ENCODE results near the gene STAT2.

Gene STAT2

GRCh38 chr12:56298828-56299227 lies 61.1 kb downstream of the STAT2 start:
- Histone ChIP-seq H2AK5ac (ENCODE audit: low read length, severe bottlenecking) (no peak overlapping the region), H3K36me3 (ENCODE audit: control insufficient read depth in 1 of 2, insufficient read depth in 2 of 2, low read depth in 1 of 2, low read length in 2 of 2) (peaks cover 15 to 22% of the 10 kb centered on the region in 2 experiments), H3K18ac (ENCODE audit: low read depth in 1 of 2, low read length in 2 of 2) (no peak overlapping the region), H3K9ac (ENCODE audit: low read length) (peak overlapping the region; percentile 91), H2BK5ac (ENCODE audit: low read depth, low read length, poor library complexity, severe bottlenecking) (no peak overlapping the region), H3K4ac (ENCODE audit: low read depth in 1 of 2, low read length in 2 of 2) (no peak overlapping the region), H3K23ac (ENCODE audit: low read length in 2 of 2) (no peak overlapping the region), H2BK12ac (ENCODE audit: low read length in 2 of 2) (no peak overlapping the region), H2BK15ac (ENCODE audit: low read depth, poor library complexity, severe bottlenecking) (no peak overlapping the region), H3K79me1 (replicated peaks; ENCODE audit: low read length, poor library complexity, severe bottlenecking) (peaks cover 6% of the 10 kb centered on the region), H2AFZ (ENCODE audit: low read depth, low read length) (no peak overlapping the region), H3K4me2 (ENCODE audit: low read length, poor library complexity, severe bottlenecking) (peak overlapping the region; percentile 61), H3K14ac (ENCODE audit: low read length in 2 of 2) (no peak overlapping the region), H3K4me3 (ENCODE audit: insufficient read depth in 1 of 2, low read depth in 1 of 2, low read length in 2 of 2) (peak overlapping the region in 1 of 2 experiments; percentile 95), H3K4me1 (ENCODE audit: control insufficient read depth, insufficient read depth, low read depth, low read length) (peaks cover 14% of the 10 kb centered on the region), H2BK120ac (ENCODE audit: low read depth, low read length) (no peak overlapping the region), H4K91ac (ENCODE audit: low read length) (no peak overlapping the region), H3K9me3 (ENCODE audit: control insufficient read depth, low read length) (no peaks in the 10 kb centered on the region), H4K8ac (ENCODE audit: low read length) (no peak overlapping the region), H3K27me3 (ENCODE audit: control insufficient read depth in 1 of 2, insufficient read depth in 1 of 2, low read length in 2 of 2) (no peaks in the 10 kb centered on the region), H3K27ac (ENCODE audit: low read length, poor library complexity, severe bottlenecking) (no peak overlapping the region)
- 93% methylated on average over 5 of the region's 5 CpGs for whole genome bisulfite sequencing
- DNase-seq = no peak

GRCh38 chr12:56297400-56297799 lies 62.5 kb downstream of the STAT2 start:
- WGBS = 97% methylated on average over 8 of the region's 8 CpGs
- no peak overlapping the region for H3K18ac ChIP-seq (ENCODE audit: low read depth in 1 of 2, low read length in 2 of 2)
- no peak overlapping the region for H3K4ac ChIP-seq (ENCODE audit: low read depth in 1 of 2, low read length in 2 of 2)
- no peak overlapping the region for H3K27ac ChIP-seq (ENCODE audit: low read length, poor library complexity, severe bottlenecking)
- peaks cover 14% of the 10 kb centered on the region for H3K4me1 ChIP-seq (ENCODE audit: control insufficient read depth, insufficient read depth, low read depth, low read length)
- no peak overlapping the region for H2BK120ac ChIP-seq (ENCODE audit: low read depth, low read length)
- no peak overlapping the region for H2BK12ac ChIP-seq (ENCODE audit: low read length in 2 of 2)
- no peak overlapping the region for H2AK5ac ChIP-seq (ENCODE audit: low read length, severe bottlenecking)
- no peak overlapping the region for H4K8ac ChIP-seq (ENCODE audit: low read length)
- H2AFZ ChIP-seq (ENCODE audit: low read depth, low read length) = no peak overlapping the region
- H4K91ac ChIP-seq (ENCODE audit: low read length) = no peak overlapping the region
- H3K14ac ChIP-seq (ENCODE audit: low read length in 2 of 2) = no peak overlapping the region
- H3K9ac ChIP-seq (ENCODE audit: low read length) = no peak overlapping the region
- no peak overlapping the region for H3K4me3 ChIP-seq (ENCODE audit: insufficient read depth in 1 of 2, low read depth in 1 of 2, low read length in 2 of 2)
- no peaks in the 10 kb centered on the region for H3K27me3 ChIP-seq (ENCODE audit: control insufficient read depth in 1 of 2, insufficient read depth in 1 of 2, low read length in 2 of 2)
- DNase-seq = no peak
- H3K36me3 ChIP-seq (ENCODE audit: control insufficient read depth in 1 of 2, insufficient read depth in 2 of 2, low read depth in 1 of 2, low read length in 2 of 2) = peaks cover 15 to 25% of the 10 kb centered on the region in 2 experiments
- H2BK15ac ChIP-seq (ENCODE audit: low read depth, poor library complexity, severe bottlenecking) = no peak overlapping the region
- H3K4me2 ChIP-seq (ENCODE audit: low read length, poor library complexity, severe bottlenecking) = no peak overlapping the region
- no peak overlapping the region for H2BK5ac ChIP-seq (ENCODE audit: low read depth, low read length, poor library complexity, severe bottlenecking)
- H3K23ac ChIP-seq (ENCODE audit: low read length in 2 of 2) = no peak overlapping the region
- H3K79me1 ChIP-seq (replicated peaks; ENCODE audit: low read length, poor library complexity, severe bottlenecking) = peaks cover 5% of the 10 kb centered on the region
- H3K9me3 ChIP-seq (ENCODE audit: control insufficient read depth, low read length) = no peaks in the 10 kb centered on the region

GRCh38 chr12:56296295-56296694 lies 63.6 kb downstream of the STAT2 start:
- DNase-seq = no peak
- no peak overlapping the region for H2AFZ ChIP-seq (ENCODE audit: low read depth, low read length)
- H4K8ac ChIP-seq (ENCODE audit: low read length) = no peak overlapping the region
- no peak overlapping the region for H3K23ac ChIP-seq (ENCODE audit: low read length in 2 of 2)
- H3K79me1 ChIP-seq (replicated peaks; ENCODE audit: low read length, poor library complexity, severe bottlenecking) = peaks cover 7% of the 10 kb centered on the region
- H3K27me3 ChIP-seq (ENCODE audit: control insufficient read depth in 1 of 2, insufficient read depth in 1 of 2, low read length in 2 of 2) = no peaks in the 10 kb centered on the region
- peaks cover 11% of the 10 kb centered on the region for H3K4me1 ChIP-seq (ENCODE audit: control insufficient read depth, insufficient read depth, low read depth, low read length)
- H2BK5ac ChIP-seq (ENCODE audit: low read depth, low read length, poor library complexity, severe bottlenecking) = no peak overlapping the region
- no peak overlapping the region for H3K4ac ChIP-seq (ENCODE audit: low read depth in 1 of 2, low read length in 2 of 2)
- H3K18ac ChIP-seq (ENCODE audit: low read depth in 1 of 2, low read length in 2 of 2) = no peak overlapping the region
- H2AK5ac ChIP-seq (ENCODE audit: low read length, severe bottlenecking) = no peak overlapping the region
- H4K91ac ChIP-seq (ENCODE audit: low read length) = no peak overlapping the region
- peaks cover 18 to 24% of the 10 kb centered on the region in 2 experiments for H3K36me3 ChIP-seq (ENCODE audit: control insufficient read depth in 1 of 2, insufficient read depth in 2 of 2, low read depth in 1 of 2, low read length in 2 of 2)
- H3K9ac ChIP-seq (ENCODE audit: low read length) = no peak overlapping the region
- H3K4me3 ChIP-seq (ENCODE audit: insufficient read depth in 1 of 2, low read depth in 1 of 2, low read length in 2 of 2) = no peak overlapping the region
- H3K4me2 ChIP-seq (ENCODE audit: low read length, poor library complexity, severe bottlenecking) = no peak overlapping the region
- H3K14ac ChIP-seq (ENCODE audit: low read length in 2 of 2) = no peak overlapping the region
- no peak overlapping the region for H2BK15ac ChIP-seq (ENCODE audit: low read depth, poor library complexity, severe bottlenecking)
- 96% methylated on average over 4 of the region's 5 CpGs for WGBS
- no peak overlapping the region for H2BK120ac ChIP-seq (ENCODE audit: low read depth, low read length)
- H2BK12ac ChIP-seq (ENCODE audit: low read length in 2 of 2) = no peak overlapping the region
- no peaks in the 10 kb centered on the region for H3K9me3 ChIP-seq (ENCODE audit: control insufficient read depth, low read length)
- no peak overlapping the region for H3K27ac ChIP-seq (ENCODE audit: low read length, poor library complexity, severe bottlenecking)

GRCh38 chr12:56293795-56294194 lies 66.1 kb downstream of the STAT2 start:
- Histone ChIP-seq H2BK15ac (ENCODE audit: low read depth, poor library complexity, severe bottlenecking) (no peak overlapping the region), H3K14ac (ENCODE audit: low read length in 2 of 2) (no peak overlapping the region), H2BK5ac (ENCODE audit: low read depth, low read length, poor library complexity, severe bottlenecking) (no peak overlapping the region), H2AK5ac (ENCODE audit: low read length, severe bottlenecking) (no peak overlapping the region), H3K4me3 (ENCODE audit: insufficient read depth in 1 of 2, low read depth in 1 of 2, low read length in 2 of 2) (no peak overlapping the region), H3K4me2 (ENCODE audit: low read length, poor library complexity, severe bottlenecking) (no peak overlapping the region), H3K23ac (ENCODE audit: low read length in 2 of 2) (no peak overlapping the region), H4K8ac (ENCODE audit: low read length) (no peak overlapping the region), H3K4me1 (ENCODE audit: control insufficient read depth, insufficient read depth, low read depth, low read length) (peaks cover 4% of the 10 kb centered on the region), H3K27ac (ENCODE audit: low read length, poor library complexity, severe bottlenecking) (no peak overlapping the region), H3K27me3 (ENCODE audit: control insufficient read depth in 1 of 2, insufficient read depth in 1 of 2, low read length in 2 of 2) (no peaks in the 10 kb centered on the region), H2BK12ac (ENCODE audit: low read length in 2 of 2) (no peak overlapping the region), H3K18ac (ENCODE audit: low read depth in 1 of 2, low read length in 2 of 2) (no peak overlapping the region), H2BK120ac (ENCODE audit: low read depth, low read length) (no peak overlapping the region), H3K36me3 (ENCODE audit: control insufficient read depth in 1 of 2, insufficient read depth in 2 of 2, low read depth in 1 of 2, low read length in 2 of 2) (peaks cover 26 to 40% of the 10 kb centered on the region in 2 experiments), H3K4ac (ENCODE audit: low read depth in 1 of 2, low read length in 2 of 2) (no peak overlapping the region), H3K9ac (ENCODE audit: low read length) (no peak overlapping the region), H2AFZ (ENCODE audit: low read depth, low read length) (no peak overlapping the region), H3K9me3 (ENCODE audit: control insufficient read depth, low read length) (no peaks in the 10 kb centered on the region), H3K79me1 (replicated peaks; ENCODE audit: low read length, poor library complexity, severe bottlenecking) (peaks cover 10% of the 10 kb centered on the region), H4K91ac (ENCODE audit: low read length) (no peak overlapping the region)
- no peak for DNase-seq
- WGBS = 96% methylated on average over 5 of the region's 5 CpGs
